NT2/D1 (cell line): Measurements from ENCODE around the gene EXOSC10.

Experiments used
- YY1 ChIP-seq: IDR thresholded peaks from 2 replicates; pipeline ENCODE4 v1.6.1; 2011; ENCODE audit not compliant: insufficient read length, insufficient read depth
- ZNF274 ChIP-seq: IDR thresholded peaks from 2 replicates; pipeline ENCODE4 v1.6.1; 2011; ENCODE audit warnings: mild to moderate bottlenecking, low read depth, low read length

DNA sequence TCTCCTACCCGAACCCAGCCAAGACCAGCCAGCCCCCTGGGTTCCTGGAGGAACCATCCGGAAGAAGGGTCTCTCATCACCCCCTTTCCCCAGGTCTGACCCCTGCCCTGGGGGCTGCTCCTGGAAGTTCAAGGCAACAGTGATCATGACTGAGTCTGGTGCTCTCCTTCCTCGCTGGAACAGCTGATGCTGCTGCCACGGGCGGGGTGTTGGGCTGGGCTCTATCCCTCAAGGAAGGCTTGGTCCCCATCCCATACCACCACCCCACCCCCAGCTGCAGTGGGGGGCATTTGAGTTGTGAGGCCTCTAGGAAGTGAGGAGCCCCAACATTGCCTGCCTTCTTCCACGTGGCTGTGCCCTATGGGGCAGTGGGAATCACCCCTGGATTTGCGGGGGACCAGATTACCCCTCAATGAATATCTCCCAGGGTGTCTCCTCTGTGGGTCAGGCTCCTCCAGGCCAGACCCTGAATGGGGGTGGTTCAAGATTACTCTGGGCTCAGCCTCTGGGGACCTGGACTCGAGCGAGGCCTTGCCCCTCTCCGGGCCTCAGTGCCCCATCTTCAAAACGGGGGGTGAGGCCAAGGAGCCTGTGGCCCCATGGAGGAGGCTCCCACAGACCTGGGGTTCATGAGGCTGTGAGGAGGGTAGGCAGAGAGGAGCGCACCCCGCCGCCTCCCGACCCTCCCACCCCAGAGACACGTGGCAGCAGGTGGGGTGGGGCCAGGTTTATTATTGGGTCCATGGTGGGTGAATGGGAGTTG lies 55.4 kb downstream of the EXOSC10 start:
- TF ChIP-seq YY1 (no peak), ZNF274 (no peak)
